ENCODE data around the gene COG8.

Gene COG8

DNA sequence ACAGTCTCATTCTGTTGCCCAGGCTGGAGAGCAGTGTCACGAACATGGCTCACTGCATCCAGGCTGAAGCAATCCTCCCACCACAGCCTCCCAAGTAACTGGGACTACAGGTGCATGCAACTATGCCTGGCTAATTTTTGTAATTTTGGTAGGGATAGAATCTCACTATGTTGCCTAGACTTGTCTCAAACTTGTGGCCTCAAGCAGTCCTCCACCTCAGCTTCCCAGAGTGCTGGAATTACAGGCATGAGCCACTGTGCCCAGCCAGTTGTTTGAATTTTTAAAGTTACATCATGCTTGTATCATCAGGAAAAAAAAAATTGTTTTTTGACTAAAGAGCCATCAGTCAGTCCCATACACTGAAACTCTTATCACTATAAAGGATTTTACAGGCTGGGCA, 45.3 kb downstream of the COG8 start:
- TF ChIP-seq POLR2AphosphoS5 (IDR thresholded peaks at IDR 0.05; ENCODE audit: low read depth, low read length) (no peak), SIN3A (IDR thresholded peaks at IDR 0.05; ENCODE audit: borderline replicate concordance, insufficient read depth, low read length) (no peak), TAF1 (IDR thresholded peaks at IDR 0.05; ENCODE audit: borderline replicate concordance, insufficient read depth, low read length) (no peak), FOXP2 (optimal IDR thresholded peaks at IDR 0.05; ENCODE audit: borderline replicate concordance, extremely low read depth, extremely low read length, insufficient read depth) (no peak)
- TF ChIP-seq, protein P1, sequence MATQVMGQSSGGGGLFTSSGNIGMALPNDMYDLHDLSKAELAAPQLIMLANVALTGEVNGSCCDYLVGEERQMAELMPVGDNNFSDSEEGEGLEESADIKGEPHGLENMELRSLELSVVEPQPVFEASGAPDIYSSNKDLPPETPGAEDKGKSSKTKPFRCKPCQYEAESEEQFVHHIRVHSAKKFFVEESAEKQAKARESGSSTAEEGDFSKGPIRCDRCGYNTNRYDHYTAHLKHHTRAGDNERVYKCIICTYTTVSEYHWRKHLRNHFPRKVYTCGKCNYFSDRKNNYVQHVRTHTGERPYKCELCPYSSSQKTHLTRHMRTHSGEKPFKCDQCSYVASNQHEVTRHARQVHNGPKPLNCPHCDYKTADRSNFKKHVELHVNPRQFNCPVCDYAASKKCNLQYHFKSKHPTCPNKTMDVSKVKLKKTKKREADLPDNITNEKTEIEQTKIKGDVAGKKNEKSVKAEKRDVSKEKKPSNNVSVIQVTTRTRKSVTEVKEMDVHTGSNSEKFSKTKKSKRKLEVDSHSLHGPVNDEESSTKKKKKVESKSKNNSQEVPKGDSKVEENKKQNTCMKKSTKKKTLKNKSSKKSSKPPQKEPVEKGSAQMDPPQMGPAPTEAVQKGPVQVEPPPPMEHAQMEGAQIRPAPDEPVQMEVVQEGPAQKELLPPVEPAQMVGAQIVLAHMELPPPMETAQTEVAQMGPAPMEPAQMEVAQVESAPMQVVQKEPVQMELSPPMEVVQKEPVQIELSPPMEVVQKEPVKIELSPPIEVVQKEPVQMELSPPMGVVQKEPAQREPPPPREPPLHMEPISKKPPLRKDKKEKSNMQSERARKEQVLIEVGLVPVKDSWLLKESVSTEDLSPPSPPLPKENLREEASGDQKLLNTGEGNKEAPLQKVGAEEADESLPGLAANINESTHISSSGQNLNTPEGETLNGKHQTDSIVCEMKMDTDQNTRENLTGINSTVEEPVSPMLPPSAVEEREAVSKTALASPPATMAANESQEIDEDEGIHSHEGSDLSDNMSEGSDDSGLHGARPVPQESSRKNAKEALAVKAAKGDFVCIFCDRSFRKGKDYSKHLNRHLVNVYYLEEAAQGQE (IDR thresholded peaks at IDR 0.05; ENCODE audit: insufficient read depth in 1 of 2, low read depth in 2 of 2, low read length in 2 of 2): no peak

DNA sequence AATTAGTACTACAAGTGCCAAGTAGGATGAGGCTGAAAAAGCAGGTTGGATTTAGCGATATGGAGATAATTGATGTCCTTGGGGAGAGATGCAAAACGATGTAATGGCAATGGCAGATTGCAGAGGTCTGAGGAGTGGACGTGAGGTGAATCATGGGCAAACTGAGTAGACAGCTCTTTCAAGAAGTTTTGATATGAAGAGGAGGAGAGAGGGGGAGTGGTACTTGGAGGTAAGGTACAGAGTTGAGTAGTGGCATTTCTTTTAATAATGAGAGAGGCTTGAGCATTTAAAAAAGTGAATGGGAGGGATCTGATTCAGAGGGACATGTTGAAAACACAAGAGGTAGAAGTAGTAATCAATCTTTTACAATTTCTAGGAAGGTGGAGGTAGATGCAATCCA, 46.0 kb downstream of the COG8 start:
- TF ChIP-seq FOXP2 (optimal IDR thresholded peaks at IDR 0.05; ENCODE audit: borderline replicate concordance, extremely low read depth, extremely low read length, insufficient read depth): no peak
- TF ChIP-seq, protein P1 (IDR thresholded peaks at IDR 0.05; ENCODE audit: insufficient read depth in 1 of 2, low read depth in 2 of 2, low read length in 2 of 2): no peak

DNA sequence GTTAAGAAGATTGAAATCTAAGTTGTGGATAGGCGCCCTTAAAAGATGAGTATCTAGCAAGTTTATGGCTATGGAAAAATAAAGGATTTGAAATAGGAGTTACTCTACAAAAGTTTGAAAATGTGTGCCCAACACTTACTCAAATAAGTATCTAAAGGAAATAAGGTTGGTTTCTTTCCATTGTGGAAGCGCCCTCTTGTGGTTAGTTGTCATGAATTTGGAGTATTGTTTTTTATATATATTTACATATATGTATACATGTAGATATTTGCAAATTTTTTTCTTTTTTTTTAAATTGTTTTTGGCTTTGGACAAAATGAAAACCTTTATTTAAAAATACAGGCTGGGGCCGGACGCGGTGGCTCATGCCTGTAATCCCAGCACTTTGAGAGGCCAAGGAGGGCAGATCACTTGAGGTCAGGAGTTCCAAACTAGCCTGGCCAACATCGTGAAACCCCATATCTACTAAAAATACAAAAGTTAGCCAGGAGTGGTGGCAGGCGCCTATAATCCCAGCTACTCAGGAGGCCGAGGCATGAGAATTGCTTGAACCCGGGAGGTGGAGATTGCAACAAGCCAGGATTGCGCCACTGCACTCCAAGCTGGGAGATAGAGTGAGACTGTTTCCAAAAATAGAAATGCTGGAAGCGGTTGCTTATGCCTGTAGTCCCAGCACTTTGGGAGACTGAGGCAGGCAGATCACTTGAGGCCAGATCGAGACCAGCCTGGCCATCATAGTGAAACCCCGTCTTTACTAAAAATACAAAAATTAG, 52.2 kb downstream of the COG8 start:
- TF ChIP-seq TAF1 (IDR thresholded peaks at IDR 0.05; ENCODE audit: borderline replicate concordance, insufficient read depth, low read length) (no peak), POLR2AphosphoS5 (IDR thresholded peaks at IDR 0.05; ENCODE audit: low read depth, low read length) (no peak), FOXP2 (optimal IDR thresholded peaks at IDR 0.05; ENCODE audit: borderline replicate concordance, extremely low read depth, extremely low read length, insufficient read depth) (no peak), SIN3A (IDR thresholded peaks at IDR 0.05; ENCODE audit: borderline replicate concordance, insufficient read depth, low read length) (no peak)
- TF ChIP-seq, protein P1 (IDR thresholded peaks at IDR 0.05; ENCODE audit: insufficient read depth in 1 of 2, low read depth in 2 of 2, low read length in 2 of 2): no peak

DNA sequence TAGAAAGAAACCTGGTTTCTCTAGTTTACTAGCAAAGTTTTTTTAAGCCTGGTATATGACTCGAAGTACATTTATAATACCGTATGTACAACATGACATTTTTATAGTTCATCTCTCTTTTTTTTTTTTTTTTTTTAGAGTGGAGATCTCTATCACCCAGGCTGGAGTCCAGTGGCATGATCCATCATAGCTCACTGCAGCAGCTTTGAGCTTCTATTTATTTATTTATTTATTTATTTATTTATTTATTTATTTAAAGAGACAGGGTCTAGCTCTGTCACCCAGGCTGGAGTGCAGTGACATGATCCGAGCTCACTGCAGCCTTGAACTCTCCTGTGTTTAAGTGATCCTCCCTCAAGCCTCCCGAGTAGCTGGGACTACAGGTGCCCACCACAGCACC, 54.1 kb downstream of the COG8 start:
- TF ChIP-seq POLR2AphosphoS5 (IDR thresholded peaks at IDR 0.05; ENCODE audit: low read depth, low read length) (no peak), FOXP2 (optimal IDR thresholded peaks at IDR 0.05; ENCODE audit: borderline replicate concordance, extremely low read depth, extremely low read length, insufficient read depth) (no peak), TAF1 (IDR thresholded peaks at IDR 0.05; ENCODE audit: borderline replicate concordance, insufficient read depth, low read length) (no peak), SIN3A (IDR thresholded peaks at IDR 0.05; ENCODE audit: borderline replicate concordance, insufficient read depth, low read length) (no peak)
- TF ChIP-seq, protein P1 (IDR thresholded peaks at IDR 0.05; ENCODE audit: insufficient read depth in 1 of 2, low read depth in 2 of 2, low read length in 2 of 2): no peak

DNA sequence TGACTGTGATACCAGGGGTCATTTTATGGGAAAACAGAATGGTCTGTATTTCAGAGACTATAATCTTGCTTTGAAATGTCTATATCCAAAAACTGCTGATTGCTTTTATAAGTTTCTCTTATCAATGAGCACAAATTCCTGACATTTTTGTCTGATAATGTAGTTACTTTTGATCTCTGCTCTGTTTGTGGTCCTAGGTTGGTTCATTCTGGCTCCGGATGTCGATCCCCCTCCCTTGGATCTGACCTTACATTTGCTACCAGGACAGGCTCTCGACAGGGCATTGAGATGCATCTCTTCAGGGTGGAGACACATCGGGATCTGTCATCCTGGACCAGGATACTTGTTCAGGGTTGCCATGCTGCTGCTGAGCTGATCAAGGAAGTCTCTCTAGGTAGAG, 55.5 kb downstream of the COG8 start:
- no peak for TF ChIP-seq POLR2AphosphoS5 (IDR thresholded peaks at IDR 0.05; ENCODE audit: low read depth, low read length)
- no peak for TF ChIP-seq FOXP2 (optimal IDR thresholded peaks at IDR 0.05; ENCODE audit: borderline replicate concordance, extremely low read depth, extremely low read length, insufficient read depth)
- no peak for TF ChIP-seq SIN3A (IDR thresholded peaks at IDR 0.05; ENCODE audit: borderline replicate concordance, insufficient read depth, low read length)
- no peak for TF ChIP-seq TAF1 (IDR thresholded peaks at IDR 0.05; ENCODE audit: borderline replicate concordance, insufficient read depth, low read length)
- TF ChIP-seq, protein P1 (IDR thresholded peaks at IDR 0.05; ENCODE audit: insufficient read depth in 1 of 2, low read depth in 2 of 2, low read length in 2 of 2): no peak
